Measurements from ENCODE around the gene S100A14. TPM values are rescaled to one million over a fixed set of nuclear protein-coding genes. Genes with fewer than 3 reads are reported as not detected.
"Not testable (repeated sequence)": the region's sequence is repeated elsewhere in the genome, so short reads cannot be mapped to it uniquely, and the experiment has no call there.

Gene S100A14
- total RNA-seq, 6 experiments from 2014 or later: 1.8 to 14.0 (median 5.2) TPM

DNA sequence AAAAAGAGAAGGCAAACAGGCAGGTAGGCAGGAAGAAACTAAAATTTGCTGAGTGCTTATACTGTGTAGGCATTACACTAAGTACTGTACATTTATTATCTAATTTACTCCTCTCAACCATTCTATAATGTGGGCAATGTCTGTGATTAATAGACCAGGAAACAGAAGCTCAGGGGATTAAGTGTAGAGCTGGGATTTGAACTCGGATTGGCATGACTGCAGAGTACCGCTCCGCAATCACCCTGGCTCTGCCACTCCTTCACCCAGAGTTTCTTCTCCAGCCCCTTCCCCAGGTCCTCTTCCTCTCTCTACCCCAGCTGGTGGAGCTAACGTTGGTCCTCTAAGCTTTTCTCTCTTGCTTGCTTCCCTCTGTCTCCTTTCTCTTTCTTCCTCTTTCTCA lies 39.0 kb downstream of the S100A14 start:
- intact Hi-C loops (cut with DNase I): loop anchor here in 1 of 2 donors (10.0 kb wide), 1 partner anchor 68 kb away; no protein-coding TSS in a partner anchor
- Histone ChIP-seq H3K4me3 (no peak overlapping the region), H3K9me3 (no peaks in the 10 kb centered on the region), H3K4me1 (peaks cover 0 to 3% (median 0%) of the 10 kb centered on the region in 4 donors), H3K36me3 (no peaks in the 10 kb centered on the region), H3K27ac (no peak overlapping the region), H3K27me3 (no peaks in the 10 kb centered on the region)
- DNase-seq (no peak), ATAC-seq (no peak)
- TF ChIP-seq, protein P1, sequence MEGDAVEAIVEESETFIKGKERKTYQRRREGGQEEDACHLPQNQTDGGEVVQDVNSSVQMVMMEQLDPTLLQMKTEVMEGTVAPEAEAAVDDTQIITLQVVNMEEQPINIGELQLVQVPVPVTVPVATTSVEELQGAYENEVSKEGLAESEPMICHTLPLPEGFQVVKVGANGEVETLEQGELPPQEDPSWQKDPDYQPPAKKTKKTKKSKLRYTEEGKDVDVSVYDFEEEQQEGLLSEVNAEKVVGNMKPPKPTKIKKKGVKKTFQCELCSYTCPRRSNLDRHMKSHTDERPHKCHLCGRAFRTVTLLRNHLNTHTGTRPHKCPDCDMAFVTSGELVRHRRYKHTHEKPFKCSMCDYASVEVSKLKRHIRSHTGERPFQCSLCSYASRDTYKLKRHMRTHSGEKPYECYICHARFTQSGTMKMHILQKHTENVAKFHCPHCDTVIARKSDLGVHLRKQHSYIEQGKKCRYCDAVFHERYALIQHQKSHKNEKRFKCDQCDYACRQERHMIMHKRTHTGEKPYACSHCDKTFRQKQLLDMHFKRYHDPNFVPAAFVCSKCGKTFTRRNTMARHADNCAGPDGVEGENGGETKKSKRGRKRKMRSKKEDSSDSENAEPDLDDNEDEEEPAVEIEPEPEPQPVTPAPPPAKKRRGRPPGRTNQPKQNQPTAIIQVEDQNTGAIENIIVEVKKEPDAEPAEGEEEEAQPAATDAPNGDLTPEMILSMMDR (IDR thresholded peaks at IDR 0.05): no peak
- no peak for TF ChIP-seq POLR2A (IDR thresholded peaks at IDR 0.05)
- WGBS (ENCODE audit: insufficient coverage, low coverage, low lambda C conversion rate, missing lambda C conversion rate): 66% methylated on average over 4 of the region's 4 CpGs

DNA sequence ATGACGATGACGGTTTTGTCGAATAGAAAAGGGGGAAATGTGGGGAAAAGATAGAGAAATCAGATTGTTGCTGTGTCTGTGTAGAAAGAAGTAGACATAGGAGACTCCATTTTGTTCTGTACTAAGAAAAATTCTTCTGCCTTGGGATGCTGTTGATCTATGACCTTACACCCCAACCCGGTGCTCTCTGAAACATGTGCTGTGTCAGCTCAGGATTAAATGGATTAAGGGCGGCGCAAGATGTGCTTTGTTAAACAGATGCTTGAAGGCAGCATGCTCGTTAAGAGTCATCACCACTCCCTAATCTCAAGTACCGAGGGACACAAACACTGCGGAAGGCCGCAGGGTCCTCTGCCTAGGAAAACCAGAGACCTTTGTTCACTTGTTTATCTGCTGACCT lies 40.6 kb downstream of the S100A14 start:
- not testable (repeated sequence) for H3K36me3 ChIP-seq, H3K4me3 ChIP-seq, H3K27ac ChIP-seq, ATAC-seq, DNase-seq, H3K9me3 ChIP-seq, H3K4me1 ChIP-seq, H3K27me3 ChIP-seq
- WGBS (ENCODE audit: insufficient coverage, low coverage, low lambda C conversion rate, missing lambda C conversion rate): 75% methylated on average over 7 of the region's 10 CpGs
- intact Hi-C loops (cut with DNase I): loop anchor here in 1 of 2 donors (10.0 kb wide), 1 partner anchor 69 kb away; no protein-coding TSS in a partner anchor

DNA sequence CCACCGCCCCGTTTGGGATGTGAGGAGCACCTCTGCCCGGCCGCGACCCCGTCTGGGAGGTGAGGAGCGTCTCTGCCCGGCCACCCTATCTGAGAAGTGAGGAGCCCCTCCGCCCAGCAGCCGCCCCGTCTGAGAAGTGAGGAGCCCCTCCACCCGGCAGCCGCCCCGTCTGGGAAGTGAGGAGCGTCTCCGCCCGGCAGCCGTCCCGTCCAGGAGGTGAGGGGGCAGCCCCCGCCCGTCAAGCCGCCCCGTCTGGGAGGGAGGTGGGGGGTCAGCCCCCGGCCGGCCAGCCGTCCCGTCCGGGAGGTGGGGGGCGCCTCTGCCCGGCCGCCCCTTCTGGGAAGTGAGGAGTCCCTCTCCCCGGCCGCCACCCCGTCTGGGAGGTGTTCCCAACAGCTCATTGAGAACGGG lies 41.0 kb downstream of the S100A14 start:
- H3K4me3 ChIP-seq: not testable (repeated sequence)

DNA sequence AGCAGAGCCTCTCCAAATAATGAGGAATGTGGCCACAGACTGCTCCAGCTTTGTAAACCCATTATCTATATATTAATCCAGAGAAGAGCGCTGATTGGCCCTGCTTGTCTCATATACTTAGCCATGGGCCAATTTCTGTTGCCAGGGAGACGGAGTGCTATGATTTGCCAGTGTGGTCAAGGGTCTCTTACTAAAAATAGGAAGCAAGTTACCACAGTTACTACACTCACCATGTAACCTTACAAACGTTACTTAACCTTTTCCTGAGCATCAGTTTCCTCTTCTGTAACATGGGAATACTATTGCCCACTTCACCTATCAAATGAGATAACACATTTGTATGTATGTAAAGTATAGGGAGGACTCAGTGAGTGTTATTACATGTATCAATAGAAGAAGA lies 42.8 kb downstream of the S100A14 start:
- no peaks in the 10 kb centered on the region for H3K36me3 ChIP-seq
- 58% methylated on average over 3 of the region's 3 CpGs for WGBS (ENCODE audit: insufficient coverage, low coverage, low lambda C conversion rate, missing lambda C conversion rate)
- DNase-seq (no peak), ATAC-seq (no peak)
- H3K9me3 ChIP-seq: no peaks in the 10 kb centered on the region
- no peak overlapping the region for H3K4me3 ChIP-seq
- H3K27ac ChIP-seq: no peak overlapping the region
- intact Hi-C loops (cut with DNase I): loop anchor here in 1 of 2 donors (10.0 kb wide), 1 partner anchor 71 kb away; no protein-coding TSS in a partner anchor
- H3K27me3 ChIP-seq: no peaks in the 10 kb centered on the region
- H3K4me1 ChIP-seq: peaks cover 0 to 6% (median 1%) of the 10 kb centered on the region in 4 donors
- TF ChIP-seq, protein P1 (IDR thresholded peaks at IDR 0.05): no peak
- no peak for TF ChIP-seq POLR2A (IDR thresholded peaks at IDR 0.05)

More for the DNA sequence above, 41.0 kb downstream of the S100A14 start:
- H3K36me3 ChIP-seq, H3K4me1 ChIP-seq, DNase-seq, H3K9me3 ChIP-seq, H3K27me3 ChIP-seq, ATAC-seq, H3K27ac ChIP-seq: not testable (repeated sequence)
- 100% methylated on average over 1 of the region's 35 CpGs for WGBS (ENCODE audit: insufficient coverage, low coverage, low lambda C conversion rate, missing lambda C conversion rate)
- intact Hi-C loops (cut with DNase I): loop anchor here in 1 of 2 donors (10.0 kb wide), 1 partner anchor 70 kb away; no protein-coding TSS in a partner anchor

DNA sequence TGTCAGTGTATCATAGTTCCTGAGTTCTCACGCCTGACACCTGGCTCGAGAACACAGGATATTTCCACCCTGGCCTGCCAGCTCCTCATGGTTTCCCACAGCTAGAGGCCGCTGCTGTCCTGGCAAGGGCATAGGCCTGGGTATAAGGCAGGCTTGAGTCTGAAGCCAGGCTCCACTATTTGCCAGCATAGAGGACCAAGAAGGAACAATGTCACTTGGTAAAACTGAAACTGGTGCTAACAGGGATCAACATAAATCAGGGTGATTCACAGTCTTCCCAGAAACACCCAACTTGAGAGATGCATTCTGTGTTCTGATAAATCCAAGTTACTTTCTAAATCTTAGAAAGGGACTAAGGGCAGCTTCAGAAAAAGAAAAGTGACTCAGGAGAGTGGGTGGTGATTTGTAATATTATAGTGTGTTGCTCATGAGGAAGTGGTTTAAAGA lies 43.5 kb downstream of the S100A14 start:
- Histone ChIP-seq H3K4me1 (peaks cover 0 to 7% (median 1%) of the 10 kb centered on the region in 4 donors), H3K36me3 (no peaks in the 10 kb centered on the region), H3K27ac (no peak overlapping the region), H3K9me3 (no peaks in the 10 kb centered on the region), H3K4me3 (no peak overlapping the region), H3K27me3 (no peaks in the 10 kb centered on the region)
- 0% methylated on average over 3 of the region's 3 CpGs for WGBS (ENCODE audit: insufficient coverage, low coverage, low lambda C conversion rate, missing lambda C conversion rate)
- intact Hi-C loops (cut with DNase I): loop anchor here in 1 of 2 donors (10.0 kb wide), 1 partner anchor 72 kb away; no protein-coding TSS in a partner anchor
- DNase-seq (peak; percentile 86 to 89 (median 88)), ATAC-seq (peak; percentile 90 to 98 (median 97))
- TF ChIP-seq POLR2A (IDR thresholded peaks at IDR 0.05): no peak
- TF ChIP-seq, protein P1 (IDR thresholded peaks at IDR 0.05): peak; percentile 89 to 95 (median 92)

All from right lobe of liver (tissue), 6 donors.